ENCODE data around the gene KRTAP4-1.
"Not testable (repeated sequence)": the region's sequence is repeated elsewhere in the genome, so short reads cannot be mapped to it uniquely, and the experiment has no call there.

DNA sequence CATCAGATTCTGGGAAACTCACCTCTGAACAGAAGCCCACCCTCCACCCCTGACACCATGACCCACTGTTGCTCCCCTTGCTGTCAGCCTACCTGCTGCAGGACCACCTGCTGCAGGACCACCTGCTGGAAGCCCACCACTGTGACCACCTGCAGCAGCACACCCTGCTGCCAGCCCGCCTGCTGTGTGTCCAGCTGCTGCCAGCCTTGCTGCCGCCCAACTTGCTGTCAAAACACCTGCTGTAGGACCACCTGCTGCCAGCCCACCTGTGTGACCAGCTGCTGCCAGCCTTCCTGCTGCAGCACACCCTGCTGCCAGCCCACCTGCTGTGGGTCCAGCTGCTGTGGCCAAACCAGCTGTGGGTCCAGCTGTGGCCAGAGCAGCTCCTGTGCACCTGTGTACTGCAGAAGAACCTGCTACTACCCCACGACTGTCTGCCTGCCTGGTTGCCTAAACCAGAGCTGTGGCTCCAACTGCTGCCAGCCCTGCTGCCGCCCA, 41.9 kb upstream of the KRTAP4-1 start, which contains the start of gene KRTAP9-2:
- not testable (repeated sequence) for TF ChIP-seq EZH2 (IDR thresholded peaks at IDR 0.05; ENCODE audit: borderline replicate concordance, low read depth, low read length, severe bottlenecking)
- TF ChIP-seq, protein P1, sequence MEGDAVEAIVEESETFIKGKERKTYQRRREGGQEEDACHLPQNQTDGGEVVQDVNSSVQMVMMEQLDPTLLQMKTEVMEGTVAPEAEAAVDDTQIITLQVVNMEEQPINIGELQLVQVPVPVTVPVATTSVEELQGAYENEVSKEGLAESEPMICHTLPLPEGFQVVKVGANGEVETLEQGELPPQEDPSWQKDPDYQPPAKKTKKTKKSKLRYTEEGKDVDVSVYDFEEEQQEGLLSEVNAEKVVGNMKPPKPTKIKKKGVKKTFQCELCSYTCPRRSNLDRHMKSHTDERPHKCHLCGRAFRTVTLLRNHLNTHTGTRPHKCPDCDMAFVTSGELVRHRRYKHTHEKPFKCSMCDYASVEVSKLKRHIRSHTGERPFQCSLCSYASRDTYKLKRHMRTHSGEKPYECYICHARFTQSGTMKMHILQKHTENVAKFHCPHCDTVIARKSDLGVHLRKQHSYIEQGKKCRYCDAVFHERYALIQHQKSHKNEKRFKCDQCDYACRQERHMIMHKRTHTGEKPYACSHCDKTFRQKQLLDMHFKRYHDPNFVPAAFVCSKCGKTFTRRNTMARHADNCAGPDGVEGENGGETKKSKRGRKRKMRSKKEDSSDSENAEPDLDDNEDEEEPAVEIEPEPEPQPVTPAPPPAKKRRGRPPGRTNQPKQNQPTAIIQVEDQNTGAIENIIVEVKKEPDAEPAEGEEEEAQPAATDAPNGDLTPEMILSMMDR (IDR thresholded peaks at IDR 0.05; ENCODE audit: borderline replicate concordance, extremely low read depth, low read length, poor library complexity, severe bottlenecking): not testable (repeated sequence)
